COR-L47 (cell line): ENCODE results near the gene ZNF23.

ENCODE experiments used
- DNase-seq: peaks from one replicate; lab custom pipeline; 2025; lab: John Stamatoyannopoulos, UW

The ZNF23 gene

GRCh38 chr16:71467810-71468209, 5.8 kb upstream of the ZNF23 start:
- no peak for DNase-seq

DNA sequence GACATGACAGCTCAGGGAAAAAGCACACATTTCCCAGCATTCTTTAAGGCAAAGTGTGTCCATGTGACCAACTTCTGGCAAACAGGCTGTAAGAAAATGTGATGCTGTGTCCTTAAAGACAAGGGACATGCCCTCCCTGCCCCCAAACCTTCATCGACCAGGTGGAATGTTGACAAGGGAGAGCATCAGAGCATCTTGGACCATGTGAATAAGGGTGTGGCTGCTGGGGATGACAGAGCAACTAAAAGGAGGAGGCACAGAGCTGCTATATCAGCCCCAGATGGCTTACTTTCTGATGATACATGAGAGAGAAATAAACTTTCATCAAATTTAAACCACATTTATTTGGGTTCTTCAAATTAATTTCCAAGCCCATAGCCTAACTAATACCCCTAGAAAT, 2.2 kb upstream of the ZNF23 start:
- DNase-seq: no peak

DNA sequence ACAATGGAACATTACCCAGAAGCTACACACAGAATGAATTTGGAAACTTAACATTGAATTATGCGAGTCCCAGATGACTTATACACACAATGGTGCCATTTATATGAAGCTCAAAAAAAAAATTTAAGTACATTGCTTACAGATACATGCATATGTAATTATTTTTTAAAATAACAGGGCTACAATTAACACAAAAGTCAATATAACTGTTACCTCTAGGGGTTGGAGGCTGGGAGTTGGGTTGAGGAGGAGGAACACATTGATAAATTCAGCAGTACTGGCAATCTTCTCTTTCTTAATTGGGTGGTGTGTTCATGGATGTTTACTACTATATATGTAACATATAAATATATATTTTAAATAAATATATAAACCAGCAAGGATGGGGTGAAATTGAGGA, 1.1 kb downstream of the ZNF23 start:
- no peak for DNase-seq

DNA sequence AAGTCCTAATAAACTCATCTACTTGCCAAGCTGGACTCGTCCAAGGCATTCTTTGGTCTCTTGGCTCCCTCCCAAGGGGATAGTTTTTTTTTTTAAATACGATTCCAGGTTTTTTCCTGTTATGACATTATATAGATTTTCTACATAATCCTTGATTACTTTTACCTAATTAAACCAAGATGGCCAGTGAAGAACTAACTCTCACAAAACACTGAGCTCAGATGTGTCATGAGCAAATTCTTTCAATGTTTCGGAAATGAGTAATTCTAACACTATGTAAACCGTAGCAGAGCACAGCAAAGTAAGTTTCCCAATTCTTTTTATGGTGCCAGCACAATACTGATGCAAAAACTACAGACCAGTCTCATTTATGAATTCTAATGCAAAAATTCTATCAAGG, 1.8 kb downstream of the ZNF23 start:
- no peak for DNase-seq

DNA sequence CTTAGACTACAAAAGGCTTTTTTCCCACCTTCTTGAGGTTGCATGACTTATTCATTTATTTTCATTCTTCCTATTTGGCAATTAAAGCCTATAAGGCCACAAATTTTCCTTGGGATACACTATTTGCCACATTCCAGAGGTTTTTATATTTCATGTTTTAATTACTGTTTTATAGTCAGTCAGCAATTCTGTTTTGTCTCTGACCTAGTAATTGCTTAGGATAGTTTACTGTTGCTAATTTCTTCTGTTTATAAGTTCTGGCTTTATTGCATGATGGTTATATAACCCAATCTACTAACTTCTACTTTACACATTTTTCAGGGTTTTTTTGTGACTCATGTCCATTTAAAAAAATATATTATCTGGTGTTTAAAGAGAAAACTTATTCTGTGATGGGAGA, 2.5 kb downstream of the ZNF23 start:
- no peak for DNase-seq

- DNase-seq: no peak
Measured at GRCh38 chr16:71456801-71457200, 5.2 kb downstream of the ZNF23 start.

DNA sequence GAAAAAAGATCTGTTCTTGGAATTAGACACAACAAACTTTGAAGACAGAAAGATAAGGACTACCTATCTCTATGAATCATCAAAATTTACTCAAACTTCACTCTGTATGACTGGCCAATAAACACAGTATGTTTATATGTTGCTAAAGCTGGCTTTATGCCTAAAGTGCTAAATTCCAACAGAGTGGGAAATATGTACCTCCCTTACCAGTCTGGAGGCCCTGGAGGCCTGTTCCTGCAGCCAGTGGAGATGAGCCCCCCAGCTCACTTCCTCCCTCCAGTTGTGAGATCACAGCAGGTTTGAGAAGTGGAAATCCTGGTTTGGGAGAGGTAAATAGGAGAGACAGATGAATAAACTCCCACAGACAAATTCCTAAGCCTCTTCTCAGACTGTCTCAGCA, 9.0 kb downstream of the ZNF23 start:
- no peak for DNase-seq

DNA sequence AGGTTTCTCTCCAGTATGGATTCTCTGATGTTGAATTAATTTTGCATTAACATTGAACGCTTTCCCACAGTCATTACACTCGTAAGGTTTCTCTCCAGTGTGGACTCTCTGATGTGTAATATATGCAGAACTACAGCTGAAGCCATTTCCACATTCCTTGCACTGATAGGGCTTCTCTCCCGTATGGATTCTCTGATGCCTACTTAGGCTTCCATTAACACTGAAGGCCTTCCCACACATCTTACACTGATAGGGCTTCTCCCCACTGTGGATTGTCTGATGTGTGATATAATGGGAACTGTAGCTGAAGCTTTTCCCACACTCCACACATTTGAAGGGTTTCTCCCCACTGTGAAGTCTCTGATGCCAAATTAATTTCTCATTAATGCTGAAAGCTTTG, 13.0 kb downstream of the ZNF23 start:
- DNase-seq: no peak

GRCh38 chr16:71448274-71448866, 13.7 kb downstream of the ZNF23 start:
- DNase-seq: no peak

- DNase-seq: no peak
Measured at GRCh38 chr16:71443714-71444113, 18.3 kb downstream of the ZNF23 start.

- no peak for DNase-seq
Measured at GRCh38 chr16:71442051-71442440, 20.0 kb downstream of the ZNF23 start, which contains the start of gene TLE7. TLE7 (minus strand) TSS chr16:71442054; CDS start chr16:71433324, 8,730 bp downstream.

- no peak for DNase-seq
Measured at GRCh38 chr16:71441348-71442050, 20.5 kb downstream of the ZNF23 start.

GRCh38 chr16:71440669-71441347, 21.2 kb downstream of the ZNF23 start:
- no peak for DNase-seq

DNA sequence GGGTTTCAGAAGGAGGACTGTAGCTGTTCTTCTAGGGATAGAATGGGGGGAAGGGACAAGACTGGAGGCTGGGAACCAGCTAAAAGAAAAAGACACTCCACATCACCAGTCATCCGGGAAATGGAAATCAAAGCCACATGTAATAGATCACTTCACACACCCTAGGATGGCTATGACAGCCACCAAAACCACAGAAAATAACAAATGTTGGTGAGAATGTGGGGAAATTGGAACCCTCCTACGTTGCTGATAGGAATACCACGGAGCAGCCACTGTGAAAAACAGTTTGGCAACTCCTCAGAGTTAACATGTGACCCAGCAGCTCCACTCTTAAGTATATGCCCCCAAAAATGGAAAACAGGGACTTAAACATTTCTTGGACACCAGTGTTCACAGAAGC, 22.5 kb downstream of the ZNF23 start:
- no peak for DNase-seq

DNA sequence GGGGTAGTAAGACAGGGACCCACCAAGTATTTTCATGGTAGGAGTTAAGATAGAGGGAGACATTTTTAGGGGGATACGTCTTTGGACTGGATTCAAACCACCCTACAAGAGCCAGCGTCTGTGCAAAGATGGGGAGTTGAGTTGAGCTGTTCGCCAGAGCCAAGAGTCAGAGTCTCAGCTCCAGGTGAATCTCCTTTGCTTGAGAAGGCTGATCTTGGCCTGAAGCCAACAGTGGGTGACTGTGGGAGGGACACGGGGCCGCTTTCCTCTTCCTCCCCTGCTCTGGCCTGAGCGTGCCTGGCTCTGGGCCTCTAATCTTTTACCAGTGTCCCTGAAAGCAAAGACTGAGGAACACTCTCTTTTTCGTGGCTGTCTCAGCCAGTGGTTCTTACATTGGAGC, 25.6 kb downstream of the ZNF23 start:
- no peak for DNase-seq

- no peak for DNase-seq
Measured at GRCh38 chr16:71432906-71433305, 29.1 kb downstream of the ZNF23 start.

DNA sequence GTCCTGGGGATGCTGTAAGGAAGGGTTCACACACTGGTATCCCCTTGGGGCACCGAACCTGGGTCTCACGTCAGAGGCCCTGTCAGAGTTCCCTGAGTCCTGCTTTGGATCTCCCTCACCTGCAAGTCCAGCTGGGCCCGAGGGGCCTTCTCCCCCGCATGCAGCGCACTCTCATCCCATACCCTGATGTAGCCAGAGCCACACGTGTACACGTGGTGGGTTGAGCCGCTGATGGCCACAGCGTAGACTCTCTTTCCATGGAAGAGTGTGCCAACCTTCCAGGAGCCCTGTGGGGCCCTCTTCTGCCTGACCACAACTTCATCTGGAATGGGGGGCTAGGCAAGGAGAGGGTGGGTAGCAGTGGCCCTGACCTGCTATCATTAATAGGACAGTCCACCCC, 30.1 kb downstream of the ZNF23 start:
- no peak for DNase-seq

DNA sequence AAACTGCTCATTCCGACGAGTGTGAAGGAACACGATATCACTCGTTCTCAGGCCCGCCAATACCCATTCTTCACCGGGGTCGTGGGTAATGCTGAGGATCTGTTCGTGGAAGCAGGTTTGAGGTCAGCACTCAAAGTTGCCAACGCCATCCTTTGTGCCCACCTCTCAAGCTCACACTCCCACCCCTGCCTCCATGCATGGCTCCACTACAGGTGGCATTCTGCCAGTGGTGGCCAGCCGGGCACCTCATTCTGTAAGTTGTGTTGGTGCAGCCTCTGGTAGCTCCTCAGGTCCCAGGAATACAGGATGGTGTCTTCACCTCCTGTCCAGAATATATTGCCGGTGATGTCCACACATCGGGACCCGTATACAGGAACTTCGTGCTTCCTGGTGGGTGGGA, 30.9 kb downstream of the ZNF23 start:
- no peak for DNase-seq

GRCh38 chr16:71430744-71431143, 31.3 kb downstream of the ZNF23 start:
- no peak for DNase-seq

DNA sequence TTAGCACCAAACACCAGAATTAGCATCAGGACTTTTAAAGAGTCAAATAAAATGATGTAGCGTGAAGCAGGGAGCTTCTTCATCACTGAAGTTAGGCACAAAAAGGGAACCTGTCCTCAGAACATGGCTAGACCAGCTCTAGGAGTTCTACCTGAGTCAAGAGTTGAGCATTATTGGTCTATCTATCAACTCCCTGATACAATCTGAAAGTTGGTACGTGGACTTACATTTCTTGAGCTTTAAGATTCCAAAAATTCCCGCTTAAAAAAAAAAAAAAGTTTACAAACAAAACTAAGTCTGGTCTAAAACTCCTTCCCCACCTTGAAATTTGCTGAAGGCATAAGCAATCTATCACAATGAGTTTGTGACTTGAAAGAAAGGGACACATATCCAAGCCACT, 32.5 kb downstream of the ZNF23 start:
- DNase-seq: no peak

DNA sequence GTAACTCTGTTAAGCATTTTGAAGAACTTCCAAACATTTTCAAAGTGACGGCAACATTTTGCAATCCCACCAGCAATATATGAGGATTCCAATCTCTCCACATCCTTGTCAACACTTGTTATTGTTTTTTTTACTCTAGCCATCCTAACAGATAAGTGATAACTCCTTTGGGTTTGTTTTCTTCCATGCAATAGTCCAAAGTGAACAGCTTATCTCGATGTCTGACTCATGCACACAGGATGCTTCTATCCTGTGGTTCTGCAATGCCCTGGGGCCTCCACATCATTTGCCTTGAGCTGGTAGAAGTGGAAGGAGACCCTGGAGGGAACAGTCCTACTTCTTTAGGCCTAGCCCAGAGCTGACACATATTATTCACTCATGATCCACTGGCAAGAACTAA, 33.2 kb downstream of the ZNF23 start:
- no peak for DNase-seq

DNA sequence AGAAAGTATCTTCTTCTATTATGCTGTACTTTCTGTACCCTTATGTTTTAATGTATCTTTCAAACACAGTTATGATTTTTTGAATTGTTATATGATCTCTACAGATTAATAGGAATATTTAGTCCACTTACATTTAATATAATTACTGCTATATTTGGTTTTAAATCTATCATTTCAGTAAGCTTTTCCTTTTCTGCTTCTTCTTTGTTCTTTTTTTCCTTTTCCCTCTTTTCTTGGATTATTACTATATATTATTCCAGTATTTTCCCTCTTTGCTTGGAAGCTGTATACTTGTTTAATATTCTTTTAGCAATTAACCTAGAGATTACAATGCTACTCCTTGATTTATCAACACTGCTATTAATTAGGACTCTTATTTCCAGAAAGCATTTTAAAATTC, 33.7 kb downstream of the ZNF23 start:
- no peak for DNase-seq

DNA sequence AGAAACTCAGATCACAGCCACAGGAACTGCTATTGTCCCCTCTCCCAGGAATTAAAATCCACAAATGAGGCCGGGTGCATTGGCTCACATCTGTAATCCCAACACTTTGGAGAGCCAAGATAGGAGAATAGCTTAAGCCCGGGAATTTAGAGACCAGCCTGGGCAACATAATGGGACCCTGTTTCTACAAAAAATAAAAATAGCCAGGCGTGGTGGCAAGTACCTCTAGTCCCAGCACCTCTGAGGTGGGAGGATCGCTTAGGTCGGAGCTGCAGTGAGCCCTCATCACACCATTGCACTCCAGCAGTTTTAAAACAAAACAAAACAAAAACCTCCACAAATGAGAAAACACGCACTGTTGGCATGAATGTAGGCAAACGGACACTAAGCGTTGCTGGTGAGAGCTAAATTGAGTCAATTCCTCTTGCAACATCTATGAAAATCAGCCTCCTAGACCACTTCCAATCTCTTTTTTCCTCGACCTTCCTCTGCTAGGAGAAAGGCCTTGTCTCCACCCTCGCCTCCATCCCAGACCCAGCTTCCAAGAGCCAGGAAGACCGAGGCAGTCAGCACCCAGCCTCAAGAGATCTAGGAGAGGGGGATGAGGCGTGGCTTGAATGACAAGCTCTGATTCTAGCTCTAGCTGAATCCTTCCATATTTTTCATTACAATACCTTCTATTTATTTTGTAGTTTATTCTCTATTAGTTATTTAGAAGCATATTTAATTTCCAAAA, 35.0 kb downstream of the ZNF23 start:
- DNase-seq: no peak
